ENCODE data around the gene SOX9. TPM values are rescaled to one million over a fixed set of nuclear protein-coding genes. Genes with fewer than 3 reads are reported as not detected.

SOX9 gene
- total and polyA plus RNA-seq, 9 of the 15 experiments (the other 6 are each of a cell fraction or from before 2014, with no cell fraction given) = 0.04 TPM; not detected in 8

DNA sequence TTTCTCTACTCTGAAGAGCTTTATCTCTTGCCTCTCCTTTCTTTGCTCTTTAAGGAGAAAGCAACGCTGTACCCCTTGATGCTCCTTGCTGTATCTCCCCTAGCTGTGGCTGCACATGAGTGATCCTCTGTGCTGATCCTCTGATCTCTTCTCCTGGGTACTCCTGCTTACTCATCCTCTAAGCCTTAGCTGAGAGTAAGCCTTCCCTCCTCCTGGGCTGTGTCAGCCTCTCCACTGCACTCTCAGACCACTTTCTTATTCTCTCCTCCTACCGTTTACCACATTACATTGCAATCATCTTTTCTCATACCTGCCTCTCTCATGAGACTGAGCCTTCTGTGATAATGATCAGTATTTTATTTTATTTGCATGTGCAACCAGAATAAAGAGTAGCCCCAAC lies 25.1 kb downstream of the SOX9 start (continued):
- TF ChIP-seq, protein P1, sequence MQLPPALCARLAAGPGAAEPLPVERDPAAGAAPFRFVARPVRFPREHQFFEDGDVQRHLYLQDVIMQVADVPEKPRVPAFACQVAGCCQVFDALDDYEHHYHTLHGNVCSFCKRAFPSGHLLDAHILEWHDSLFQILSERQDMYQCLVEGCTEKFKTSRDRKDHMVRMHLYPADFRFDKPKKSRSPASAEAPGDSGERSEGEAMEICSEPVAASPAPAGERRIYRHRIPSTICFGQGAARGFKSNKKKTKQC (CRISPR knock-in tag; IDR thresholded peaks at IDR 0.05) = no peak
- TF ChIP-seq TEAD1 (CRISPR knock-in tag; IDR thresholded peaks at IDR 0.05) (no peak), ZNF197 (CRISPR knock-in tag; IDR thresholded peaks at IDR 0.05; ENCODE audit: low read depth) (no peak), CBFA2T2 (conservative IDR thresholded peaks at IDR 0.05) (no peak)

DNA sequence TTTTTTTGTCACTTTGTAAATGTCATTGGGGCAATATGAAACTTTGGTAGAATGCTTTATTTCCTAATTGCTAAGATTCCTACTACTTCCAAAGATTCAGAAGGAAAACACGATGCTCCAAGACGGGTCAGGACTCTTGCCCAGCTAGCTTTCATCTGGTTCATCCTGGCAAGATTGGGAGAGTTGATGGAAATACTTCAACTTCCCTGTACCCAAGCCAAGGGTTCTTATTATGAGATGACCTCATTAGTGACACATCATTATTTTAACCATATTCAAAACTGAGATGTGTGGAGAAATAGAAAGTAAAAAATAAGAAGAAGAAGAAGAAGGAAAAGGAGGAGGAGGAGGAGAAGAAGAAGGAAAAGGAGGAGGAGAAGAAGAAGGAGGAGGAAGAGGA lies 25.6 kb downstream of the SOX9 start:
- no peaks in the 10 kb centered on the region for H4K20me1 ChIP-seq (replicated peaks; ENCODE audit: control insufficient read depth, insufficient read depth, low read length)
- H3K9me3 ChIP-seq (replicated peaks; ENCODE audit: control insufficient read depth, insufficient read depth, low read depth, low read length) = no peaks in the 10 kb centered on the region
- no TSS peak for BruUV-seq (replicated peaks)
- no peaks in the 10 kb centered on the region for H3K79me2 ChIP-seq (ENCODE audit: control insufficient read depth, insufficient read depth, low read length)
- WGBS (ENCODE audit: insufficient coverage, low coverage, missing lambda C conversion rate) = 6% methylated on average over 2 of the region's 2 CpGs
- CTCF ChIA-PET (ENCODE audit: low intra/inter-chr PET ratio) = no interaction called here
- DNase-seq (ENCODE audit: extremely low read depth in 1 of 4, low spot score in 3 of 4) (no peak), ATAC-seq (no peak), FAIRE-seq (no peak)
- H3K4me3 ChIP-seq = no peak overlapping the region
- H3K4me2 ChIP-seq (ENCODE audit: insufficient read depth, low read length) = no peak overlapping the region
- H3K9me1 ChIP-seq (ENCODE audit: control insufficient read depth, insufficient read depth, low read length) = no peaks in the 10 kb centered on the region
- H3K27ac ChIP-seq (ENCODE audit: extremely low read depth, low read depth, low read length) = no peak overlapping the region
- no peak overlapping the region for H3K9ac ChIP-seq (ENCODE audit: insufficient read depth in 1 of 2, low read depth in 2 of 2, low read length in 2 of 2)
- no peak overlapping the region for H2AFZ ChIP-seq (ENCODE audit: low read depth, low read length)
- in situ Hi-C loops (cut with MboI) (no loop called here), intact Hi-C loops (cut with micrococcal nuclease) (no loop called here)
- H3K4me1 ChIP-seq (replicated peaks in 1 of 2; ENCODE audit: control insufficient read depth in 2 of 2, insufficient read depth in 2 of 2, low read length in 2 of 2) = no peaks in the 10 kb centered on the region
- H3K27me3 ChIP-seq (ENCODE audit: control insufficient read depth in 2 of 2, insufficient read depth in 2 of 2, low read length in 2 of 2) = no peaks in the 10 kb centered on the region
- POLR2A ChIA-PET = no interaction called here
- no peaks in the 10 kb centered on the region for H3K36me3 ChIP-seq (ENCODE audit: control insufficient read depth, insufficient read depth, low read length)
- no peak for TF ChIP-seq ZNF764 (CRISPR knock-in tag; IDR thresholded peaks at IDR 0.05; ENCODE audit: low read depth)
- TF ChIP-seq, protein P2, sequence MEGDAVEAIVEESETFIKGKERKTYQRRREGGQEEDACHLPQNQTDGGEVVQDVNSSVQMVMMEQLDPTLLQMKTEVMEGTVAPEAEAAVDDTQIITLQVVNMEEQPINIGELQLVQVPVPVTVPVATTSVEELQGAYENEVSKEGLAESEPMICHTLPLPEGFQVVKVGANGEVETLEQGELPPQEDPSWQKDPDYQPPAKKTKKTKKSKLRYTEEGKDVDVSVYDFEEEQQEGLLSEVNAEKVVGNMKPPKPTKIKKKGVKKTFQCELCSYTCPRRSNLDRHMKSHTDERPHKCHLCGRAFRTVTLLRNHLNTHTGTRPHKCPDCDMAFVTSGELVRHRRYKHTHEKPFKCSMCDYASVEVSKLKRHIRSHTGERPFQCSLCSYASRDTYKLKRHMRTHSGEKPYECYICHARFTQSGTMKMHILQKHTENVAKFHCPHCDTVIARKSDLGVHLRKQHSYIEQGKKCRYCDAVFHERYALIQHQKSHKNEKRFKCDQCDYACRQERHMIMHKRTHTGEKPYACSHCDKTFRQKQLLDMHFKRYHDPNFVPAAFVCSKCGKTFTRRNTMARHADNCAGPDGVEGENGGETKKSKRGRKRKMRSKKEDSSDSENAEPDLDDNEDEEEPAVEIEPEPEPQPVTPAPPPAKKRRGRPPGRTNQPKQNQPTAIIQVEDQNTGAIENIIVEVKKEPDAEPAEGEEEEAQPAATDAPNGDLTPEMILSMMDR (IDR thresholded peaks at IDR 0.05 in 2 of 3, conservative IDR thresholded peaks at IDR 0.05 in 1 of 3; ENCODE audit: insufficient read depth in 2 of 3, low read depth in 1 of 3, low read length in 3 of 3) = no peak
- no peak for TF ChIP-seq POLR2A (conservative IDR thresholded peaks at IDR 0.05)
- no peak for TF ChIP-seq ESRRA (IDR thresholded peaks at IDR 0.05; ENCODE audit: borderline replicate concordance, low read depth)
- no peak for TF ChIP-seq ZNF830 (CRISPR knock-in tag; IDR thresholded peaks at IDR 0.05)
- TF ChIP-seq CHD4 (IDR thresholded peaks at IDR 0.05; ENCODE audit: insufficient read depth, insufficient replicate concordance, low read depth, low read length, poor library complexity, severe bottlenecking) = no peak
- TF ChIP-seq ZFPM2 (CRISPR knock-in tag; IDR thresholded peaks at IDR 0.05) = no peak
- no peak for TF ChIP-seq ZNF717 (CRISPR knock-in tag; IDR thresholded peaks at IDR 0.05)
- TF ChIP-seq TEAD1 (CRISPR knock-in tag; IDR thresholded peaks at IDR 0.05) = no peak
- TF ChIP-seq, protein P3, sequence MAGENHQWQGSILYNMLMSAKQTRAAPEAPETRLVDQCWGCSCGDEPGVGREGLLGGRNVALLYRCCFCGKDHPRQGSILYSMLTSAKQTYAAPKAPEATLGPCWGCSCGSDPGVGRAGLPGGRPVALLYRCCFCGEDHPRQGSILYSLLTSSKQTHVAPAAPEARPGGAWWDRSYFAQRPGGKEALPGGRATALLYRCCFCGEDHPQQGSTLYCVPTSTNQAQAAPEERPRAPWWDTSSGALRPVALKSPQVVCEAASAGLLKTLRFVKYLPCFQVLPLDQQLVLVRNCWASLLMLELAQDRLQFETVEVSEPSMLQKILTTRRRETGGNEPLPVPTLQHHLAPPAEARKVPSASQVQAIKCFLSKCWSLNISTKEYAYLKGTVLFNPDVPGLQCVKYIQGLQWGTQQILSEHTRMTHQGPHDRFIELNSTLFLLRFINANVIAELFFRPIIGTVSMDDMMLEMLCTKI (IDR thresholded peaks at IDR 0.05; ENCODE audit: partially characterized antibody) = no peak
- TF ChIP-seq SIN3B (IDR thresholded peaks at IDR 0.05; ENCODE audit: low read depth) = no peak
- no peak for TF ChIP-seq NCOA1 (IDR thresholded peaks at IDR 0.05; ENCODE audit: low read depth)

All from K562 (cell line).